Breast epithelium (tissue), 3 donors: ENCODE measurements around the gene MFAP3L.

Experiments
- CTCF ChIP-seq, 3 donors: fragments of 450-650 bp; IDR thresholded peaks; one replicate each; pipeline ENCODE4 v1.5.1; 2016 to 2017; ENCODE audit warnings: antibody characterized with exemption in 3 of 3, mild to moderate bottlenecking in 3 of 3, moderate library complexity in 3 of 3
- POLR2A ChIP-seq: fragments of 450-650 bp; IDR thresholded peaks from one replicate; pipeline ENCODE4 v1.6.1; 2016; ENCODE audit warnings: antibody characterized with exemption, mild to moderate bottlenecking, moderate library complexity
- POLR2AphosphoS5 ChIP-seq, 3 donors: sonication (generic); formaldehyde crosslinking; IDR thresholded peaks; one replicate each; pipeline ENCODE4 v1.6.1; 2017; ENCODE audit warnings: antibody characterized with exemption in 3 of 3

- no peak for TF ChIP-seq CTCF (IDR thresholded peaks at IDR 0.05)
- TF ChIP-seq POLR2A: no peak
- no peak for TF ChIP-seq POLR2AphosphoS5 (IDR thresholded peaks at IDR 0.05)
Observed at GRCh38 chr4:169987327-169988228, 38.6 kb downstream of the MFAP3L start.
